WTC11 (cell line): ENCODE data around the gene ZBTB34. TPM values are rescaled to one million over a fixed set of nuclear protein-coding genes. Genes with fewer than 3 reads are reported as not detected.

Experiments used
- ATAC-seq: fragments of 200-7000 bp; cut with Tn5 transposase; 2 replicates; pipeline ENCODE4 v1.10.0; 2021; ENCODE audit warnings: mild to moderate bottlenecking, moderate library complexity
- CTCF ChIA-PET: fragments of 300-600 bp; sonication (Branson Sonifier 250); formaldehyde crosslinking; loops from one replicate; lab custom pipeline; 2021; ENCODE audit warnings: antibody characterized with exemption; lab: Charles Lee
- POLR2A ChIA-PET: fragments of 350-600 bp; sonication (Branson Sonifier 250); formaldehyde crosslinking; loops from one replicate; lab custom pipeline; 2021; ENCODE audit warnings: antibody characterized with exemption; lab: Charles Lee
- DNase-seq: peaks from one replicate; pipeline ENCODE4 v3.0.0; 2021; ENCODE audit warnings: low spot score
- H3K27ac Mint-ChIP-seq: 2 replicates; pipeline ENCODE4 v1.8.0; 2021; ENCODE audit warnings: mixed read lengths
- H3K27me3 Mint-ChIP-seq: 2 replicates; pipeline ENCODE4 v1.8.0; 2021; ENCODE audit warnings: low read depth, mild to moderate bottlenecking, moderate library complexity, mixed read lengths
- H3K36me3 Mint-ChIP-seq: 2 replicates; pipeline ENCODE4 v1.8.0; 2021; ENCODE audit warnings: mixed read lengths
- H3K4me1 Mint-ChIP-seq: 2 replicates; pipeline ENCODE4 v1.8.0; 2022; ENCODE audit warnings: mixed read lengths
- H3K4me3 Mint-ChIP-seq: 2 replicates; pipeline ENCODE4 v1.8.0; 2021; ENCODE audit warnings: mild to moderate bottlenecking, moderate library complexity, mixed read lengths
- H3K9me3 Mint-ChIP-seq: 2 replicates; pipeline ENCODE4 v1.8.0; 2021; ENCODE audit warnings: mixed read lengths
- ELF4 ChIP-seq: sonication (generic); formaldehyde crosslinking; IDR thresholded peaks from 2 replicates; pipeline ENCODE4 v1.8.1; 2022; ENCODE audit warnings: low read depth, mild to moderate bottlenecking, moderate library complexity, missing genetic modification reagents
- ESRRA ChIP-seq: sonication (generic); formaldehyde crosslinking; IDR thresholded peaks from 2 replicates; pipeline ENCODE4 v1.8.1; 2022; ENCODE audit warnings: mild to moderate bottlenecking, missing genetic modification reagents, borderline replicate concordance
- GABPB1 ChIP-seq: sonication (generic); formaldehyde crosslinking; IDR thresholded peaks from 2 replicates; pipeline ENCODE4 v1.8.1; 2023; ENCODE audit warnings: mild to moderate bottlenecking, missing genetic modification reagents
- IRF2 ChIP-seq: sonication (generic); formaldehyde crosslinking; IDR thresholded peaks from 2 replicates; pipeline ENCODE4 v1.8.0; 2022; ENCODE audit warnings: low read depth, missing genetic modification reagents, borderline replicate concordance
- JUN ChIP-seq: sonication (generic); formaldehyde crosslinking; IDR thresholded peaks from 2 replicates; pipeline ENCODE4 v1.8.0; 2023; ENCODE audit warnings: mild to moderate bottlenecking, missing genetic modification reagents
- MYBL2 ChIP-seq: sonication (generic); formaldehyde crosslinking; IDR thresholded peaks from 2 replicates; pipeline ENCODE4 v1.8.1; 2023; ENCODE audit warnings: mild to moderate bottlenecking, moderate library complexity, missing genetic modification reagents
- NR1H2 ChIP-seq: sonication (generic); formaldehyde crosslinking; IDR thresholded peaks from 2 replicates; pipeline ENCODE4 v1.9.0; 2021; ENCODE audit warnings: mild to moderate bottlenecking, moderate library complexity, missing genetic modification reagents
- SMAD4 ChIP-seq: sonication (generic); formaldehyde crosslinking; IDR thresholded peaks from 2 replicates; pipeline ENCODE4 v1.8.0; 2022; ENCODE audit warnings: mild to moderate bottlenecking, missing genetic modification reagents
- TCF7 ChIP-seq: sonication (generic); formaldehyde crosslinking; IDR thresholded peaks from 2 replicates; pipeline ENCODE4 v1.8.0; 2022; ENCODE audit warnings: mild to moderate bottlenecking, low read depth, missing genetic modification reagents, moderate library complexity
- ZBTB21 ChIP-seq: sonication (generic); formaldehyde crosslinking; IDR thresholded peaks from 2 replicates; pipeline ENCODE4 v1.8.1; 2023; ENCODE audit warnings: mild to moderate bottlenecking, missing genetic modification reagents, borderline replicate concordance
- ZNF232 ChIP-seq: sonication (generic); formaldehyde crosslinking; IDR thresholded peaks from 2 replicates; pipeline ENCODE4 v1.8.0; 2022; ENCODE audit warnings: mild to moderate bottlenecking, missing genetic modification reagents
- ZNF416 ChIP-seq: fragments of 250-450 bp; sonication (Bioruptor Pico); IDR thresholded peaks from 2 replicates; pipeline ENCODE4 v1.9.0; 2021; ENCODE audit warnings: mild to moderate bottlenecking, inconsistent platforms
- total RNA-seq: library from RNA; stranded (reverse); gene quantifications from 3 replicates; pipeline ENCODE4 v1.2.3, GENCODE V29; 2021
- TF ChIP-seq, protein P1 (sequence below): fragments of 250-450 bp; sonication (Bioruptor Pico); IDR thresholded peaks from 2 replicates; pipeline ENCODE4 v2.1.2; 2022; ENCODE audit warnings: mild to moderate bottlenecking, moderate library complexity
- TF ChIP-seq, protein P2 (sequence below): sonication (generic); formaldehyde crosslinking; IDR thresholded peaks from 2 replicates; pipeline ENCODE4 v1.8.1; 2023; ENCODE audit warnings: mild to moderate bottlenecking, missing genetic modification reagents
- TF ChIP-seq, protein P3 (sequence below): sonication (generic); formaldehyde crosslinking; IDR thresholded peaks from 2 replicates; pipeline ENCODE4 v1.8.0; 2022; ENCODE audit warnings: mild to moderate bottlenecking, missing genetic modification reagents
- TF ChIP-seq, protein P4 (sequence below): sonication (generic); formaldehyde crosslinking; IDR thresholded peaks from 2 replicates; pipeline ENCODE4 v1.8.0; 2023; ENCODE audit warnings: missing genetic modification reagents, mild to moderate bottlenecking, borderline replicate concordance
- TF ChIP-seq, protein P5 (sequence below): fragments of 200-600 bp; IDR thresholded peaks from 2 replicates; pipeline ENCODE4 v1.8.0; 2022; ENCODE audit warnings: antibody characterized with exemption

ZBTB34 gene
- total RNA-seq, 1 experiment from 2014 or later, result 18.4 TPM

DNA sequence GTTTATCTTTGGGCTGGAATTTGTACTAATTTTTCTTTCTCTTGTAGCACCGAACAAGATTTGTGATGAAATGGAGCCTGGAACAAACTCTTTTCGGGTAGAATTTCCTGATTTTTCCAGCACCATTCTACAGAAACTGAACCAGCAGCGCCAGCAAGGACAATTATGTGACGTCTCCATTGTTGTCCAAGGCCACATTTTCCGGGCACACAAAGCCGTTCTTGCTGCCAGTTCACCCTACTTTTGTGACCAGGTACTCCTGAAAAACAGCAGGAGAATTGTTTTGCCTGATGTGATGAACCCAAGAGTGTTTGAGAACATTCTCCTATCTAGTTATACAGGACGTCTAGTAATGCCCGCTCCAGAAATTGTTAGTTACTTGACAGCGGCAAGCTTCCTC lies 28.0 kb upstream of the ZBTB34 start (continued):
- no peak for TF ChIP-seq GABPB1 (CRISPR knock-in tag)
- TF ChIP-seq, protein P1, sequence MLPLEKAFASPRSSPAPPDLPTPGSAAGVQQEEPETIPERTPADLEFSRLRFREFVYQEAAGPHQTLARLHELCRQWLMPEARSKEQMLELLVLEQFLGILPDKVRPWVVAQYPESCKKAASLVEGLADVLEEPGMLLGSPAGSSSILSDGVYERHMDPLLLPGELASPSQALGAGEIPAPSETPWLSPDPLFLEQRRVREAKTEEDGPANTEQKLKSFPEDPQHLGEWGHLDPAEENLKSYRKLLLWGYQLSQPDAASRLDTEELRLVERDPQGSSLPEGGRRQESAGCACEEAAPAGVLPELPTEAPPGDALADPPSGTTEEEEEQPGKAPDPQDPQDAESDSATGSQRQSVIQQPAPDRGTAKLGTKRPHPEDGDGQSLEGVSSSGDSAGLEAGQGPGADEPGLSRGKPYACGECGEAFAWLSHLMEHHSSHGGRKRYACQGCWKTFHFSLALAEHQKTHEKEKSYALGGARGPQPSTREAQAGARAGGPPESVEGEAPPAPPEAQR, result no peak
- TF ChIP-seq ZNF416 (CRISPR knock-in tag), result no peak
- TF ChIP-seq IRF2 (CRISPR knock-in tag), result no peak
- TF ChIP-seq ELF4 (CRISPR knock-in tag), result no peak
- no peak for TF ChIP-seq TCF7 (CRISPR knock-in tag)

DNA sequence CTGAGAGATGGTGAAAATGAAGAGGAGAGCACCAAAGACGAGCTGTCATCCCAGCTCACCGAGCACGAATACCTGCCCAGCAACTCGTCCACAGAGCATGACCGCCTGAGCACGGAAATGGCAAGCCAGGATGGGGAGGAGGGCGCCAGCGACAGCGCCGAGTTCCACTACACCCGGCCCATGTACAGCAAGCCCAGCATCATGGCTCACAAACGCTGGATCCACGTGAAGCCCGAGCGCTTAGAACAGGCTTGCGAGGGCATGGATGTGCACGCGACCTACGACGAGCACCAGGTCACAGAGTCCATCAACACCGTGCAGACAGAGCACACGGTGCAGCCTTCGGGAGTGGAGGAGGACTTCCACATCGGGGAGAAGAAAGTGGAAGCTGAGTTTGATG lies 27.4 kb upstream of the ZBTB34 start:
- TF ChIP-seq SMAD4 (CRISPR knock-in tag), result no peak
- TF ChIP-seq, protein P2, sequence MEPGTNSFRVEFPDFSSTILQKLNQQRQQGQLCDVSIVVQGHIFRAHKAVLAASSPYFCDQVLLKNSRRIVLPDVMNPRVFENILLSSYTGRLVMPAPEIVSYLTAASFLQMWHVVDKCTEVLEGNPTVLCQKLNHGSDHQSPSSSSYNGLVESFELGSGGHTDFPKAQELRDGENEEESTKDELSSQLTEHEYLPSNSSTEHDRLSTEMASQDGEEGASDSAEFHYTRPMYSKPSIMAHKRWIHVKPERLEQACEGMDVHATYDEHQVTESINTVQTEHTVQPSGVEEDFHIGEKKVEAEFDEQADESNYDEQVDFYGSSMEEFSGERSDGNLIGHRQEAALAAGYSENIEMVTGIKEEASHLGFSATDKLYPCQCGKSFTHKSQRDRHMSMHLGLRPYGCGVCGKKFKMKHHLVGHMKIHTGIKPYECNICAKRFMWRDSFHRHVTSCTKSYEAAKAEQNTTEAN (CRISPR knock-in tag), result no peak
- TF ChIP-seq MYBL2, result no peak
- no peak for TF ChIP-seq NR1H2 (CRISPR knock-in tag)
- TF ChIP-seq ZNF416 (CRISPR knock-in tag), result no peak
- no peak for TF ChIP-seq ZBTB21
- TF ChIP-seq, protein P3, sequence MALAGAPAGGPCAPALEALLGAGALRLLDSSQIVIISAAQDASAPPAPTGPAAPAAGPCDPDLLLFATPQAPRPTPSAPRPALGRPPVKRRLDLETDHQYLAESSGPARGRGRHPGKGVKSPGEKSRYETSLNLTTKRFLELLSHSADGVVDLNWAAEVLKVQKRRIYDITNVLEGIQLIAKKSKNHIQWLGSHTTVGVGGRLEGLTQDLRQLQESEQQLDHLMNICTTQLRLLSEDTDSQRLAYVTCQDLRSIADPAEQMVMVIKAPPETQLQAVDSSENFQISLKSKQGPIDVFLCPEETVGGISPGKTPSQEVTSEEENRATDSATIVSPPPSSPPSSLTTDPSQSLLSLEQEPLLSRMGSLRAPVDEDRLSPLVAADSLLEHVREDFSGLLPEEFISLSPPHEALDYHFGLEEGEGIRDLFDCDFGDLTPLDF (CRISPR knock-in tag), result no peak
- TF ChIP-seq ZNF232 (CRISPR knock-in tag), result no peak
- TF ChIP-seq, protein P4, sequence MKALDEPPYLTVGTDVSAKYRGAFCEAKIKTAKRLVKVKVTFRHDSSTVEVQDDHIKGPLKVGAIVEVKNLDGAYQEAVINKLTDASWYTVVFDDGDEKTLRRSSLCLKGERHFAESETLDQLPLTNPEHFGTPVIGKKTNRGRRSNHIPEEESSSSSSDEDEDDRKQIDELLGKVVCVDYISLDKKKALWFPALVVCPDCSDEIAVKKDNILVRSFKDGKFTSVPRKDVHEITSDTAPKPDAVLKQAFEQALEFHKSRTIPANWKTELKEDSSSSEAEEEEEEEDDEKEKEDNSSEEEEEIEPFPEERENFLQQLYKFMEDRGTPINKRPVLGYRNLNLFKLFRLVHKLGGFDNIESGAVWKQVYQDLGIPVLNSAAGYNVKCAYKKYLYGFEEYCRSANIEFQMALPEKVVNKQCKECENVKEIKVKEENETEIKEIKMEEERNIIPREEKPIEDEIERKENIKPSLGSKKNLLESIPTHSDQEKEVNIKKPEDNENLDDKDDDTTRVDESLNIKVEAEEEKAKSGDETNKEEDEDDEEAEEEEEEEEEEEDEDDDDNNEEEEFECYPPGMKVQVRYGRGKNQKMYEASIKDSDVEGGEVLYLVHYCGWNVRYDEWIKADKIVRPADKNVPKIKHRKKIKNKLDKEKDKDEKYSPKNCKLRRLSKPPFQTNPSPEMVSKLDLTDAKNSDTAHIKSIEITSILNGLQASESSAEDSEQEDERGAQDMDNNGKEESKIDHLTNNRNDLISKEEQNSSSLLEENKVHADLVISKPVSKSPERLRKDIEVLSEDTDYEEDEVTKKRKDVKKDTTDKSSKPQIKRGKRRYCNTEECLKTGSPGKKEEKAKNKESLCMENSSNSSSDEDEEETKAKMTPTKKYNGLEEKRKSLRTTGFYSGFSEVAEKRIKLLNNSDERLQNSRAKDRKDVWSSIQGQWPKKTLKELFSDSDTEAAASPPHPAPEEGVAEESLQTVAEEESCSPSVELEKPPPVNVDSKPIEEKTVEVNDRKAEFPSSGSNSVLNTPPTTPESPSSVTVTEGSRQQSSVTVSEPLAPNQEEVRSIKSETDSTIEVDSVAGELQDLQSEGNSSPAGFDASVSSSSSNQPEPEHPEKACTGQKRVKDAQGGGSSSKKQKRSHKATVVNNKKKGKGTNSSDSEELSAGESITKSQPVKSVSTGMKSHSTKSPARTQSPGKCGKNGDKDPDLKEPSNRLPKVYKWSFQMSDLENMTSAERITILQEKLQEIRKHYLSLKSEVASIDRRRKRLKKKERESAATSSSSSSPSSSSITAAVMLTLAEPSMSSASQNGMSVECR (CRISPR knock-in tag), result no peak
- TF ChIP-seq, protein P5, sequence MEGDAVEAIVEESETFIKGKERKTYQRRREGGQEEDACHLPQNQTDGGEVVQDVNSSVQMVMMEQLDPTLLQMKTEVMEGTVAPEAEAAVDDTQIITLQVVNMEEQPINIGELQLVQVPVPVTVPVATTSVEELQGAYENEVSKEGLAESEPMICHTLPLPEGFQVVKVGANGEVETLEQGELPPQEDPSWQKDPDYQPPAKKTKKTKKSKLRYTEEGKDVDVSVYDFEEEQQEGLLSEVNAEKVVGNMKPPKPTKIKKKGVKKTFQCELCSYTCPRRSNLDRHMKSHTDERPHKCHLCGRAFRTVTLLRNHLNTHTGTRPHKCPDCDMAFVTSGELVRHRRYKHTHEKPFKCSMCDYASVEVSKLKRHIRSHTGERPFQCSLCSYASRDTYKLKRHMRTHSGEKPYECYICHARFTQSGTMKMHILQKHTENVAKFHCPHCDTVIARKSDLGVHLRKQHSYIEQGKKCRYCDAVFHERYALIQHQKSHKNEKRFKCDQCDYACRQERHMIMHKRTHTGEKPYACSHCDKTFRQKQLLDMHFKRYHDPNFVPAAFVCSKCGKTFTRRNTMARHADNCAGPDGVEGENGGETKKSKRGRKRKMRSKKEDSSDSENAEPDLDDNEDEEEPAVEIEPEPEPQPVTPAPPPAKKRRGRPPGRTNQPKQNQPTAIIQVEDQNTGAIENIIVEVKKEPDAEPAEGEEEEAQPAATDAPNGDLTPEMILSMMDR, result no peak
- TF ChIP-seq ESRRA (CRISPR knock-in tag), result no peak
- no peak for TF ChIP-seq JUN
- ChIA-PET CTCF (no interaction called here), POLR2A (no interaction called here)
- Mint-ChIP-seq H3K9me3 (no peaks in the 10 kb centered on the region), H3K4me1 (no peaks in the 10 kb centered on the region), H3K27me3 (no peaks in the 10 kb centered on the region), H3K4me3 (no peak overlapping the region), H3K27ac (peak overlapping the region; percentile 9; the same call in 1 of the 2 replicates), H3K36me3 (peaks cover 33% of the 10 kb centered on the region)
- ATAC-seq (no peak), DNase-seq (no peak)
